HG02981 (cell line): ENCODE measurements around the gene ADCY5.

Experiments
- ATAC-seq: cut with Tn5 transposase; IDR thresholded peaks from one replicate; pipeline ENCODE4 v1.9.1; 2021; ENCODE audit warnings: mild to moderate bottlenecking, moderate library complexity; ENCODE audit not compliant: unreplicated experiment

ADCY5 gene

GRCh38 chr3:123330441-123330991, 118.4 kb downstream of the ADCY5 start:
- no peak for ATAC-seq

DNA sequence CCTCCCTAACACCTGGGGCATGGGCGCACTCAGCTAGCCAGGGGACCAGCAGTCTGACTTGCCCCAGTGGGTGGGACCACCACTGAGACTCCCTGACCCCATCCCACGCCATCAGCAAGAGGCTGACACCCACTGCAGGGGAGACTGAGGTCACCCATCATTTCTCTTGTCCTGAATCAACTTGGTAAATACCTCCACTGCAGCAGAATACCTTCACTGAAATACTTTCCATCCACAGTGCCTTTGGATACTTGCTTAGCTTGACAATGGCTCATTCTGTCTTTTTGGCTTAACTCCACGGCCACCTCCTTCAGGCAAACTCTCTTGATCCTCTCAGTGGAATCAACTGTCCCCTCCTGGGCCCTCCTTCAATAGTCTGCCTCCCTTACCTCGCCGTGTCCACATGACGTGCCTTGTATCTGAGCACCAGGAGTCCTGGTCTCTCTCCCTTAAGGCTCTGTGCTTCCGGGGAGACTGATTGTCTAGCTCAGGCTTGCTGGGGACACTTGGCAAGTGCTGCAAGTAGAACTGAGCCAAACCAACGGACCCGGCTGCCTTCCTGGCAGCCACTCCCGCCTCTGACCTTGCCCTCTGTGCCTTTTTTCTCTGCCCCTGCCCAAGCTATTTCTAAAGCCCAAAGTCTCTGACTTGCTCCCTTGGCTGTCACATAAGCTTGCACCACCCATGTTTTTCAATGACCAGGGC, 119.1 kb downstream of the ADCY5 start:
- no peak for ATAC-seq

DNA sequence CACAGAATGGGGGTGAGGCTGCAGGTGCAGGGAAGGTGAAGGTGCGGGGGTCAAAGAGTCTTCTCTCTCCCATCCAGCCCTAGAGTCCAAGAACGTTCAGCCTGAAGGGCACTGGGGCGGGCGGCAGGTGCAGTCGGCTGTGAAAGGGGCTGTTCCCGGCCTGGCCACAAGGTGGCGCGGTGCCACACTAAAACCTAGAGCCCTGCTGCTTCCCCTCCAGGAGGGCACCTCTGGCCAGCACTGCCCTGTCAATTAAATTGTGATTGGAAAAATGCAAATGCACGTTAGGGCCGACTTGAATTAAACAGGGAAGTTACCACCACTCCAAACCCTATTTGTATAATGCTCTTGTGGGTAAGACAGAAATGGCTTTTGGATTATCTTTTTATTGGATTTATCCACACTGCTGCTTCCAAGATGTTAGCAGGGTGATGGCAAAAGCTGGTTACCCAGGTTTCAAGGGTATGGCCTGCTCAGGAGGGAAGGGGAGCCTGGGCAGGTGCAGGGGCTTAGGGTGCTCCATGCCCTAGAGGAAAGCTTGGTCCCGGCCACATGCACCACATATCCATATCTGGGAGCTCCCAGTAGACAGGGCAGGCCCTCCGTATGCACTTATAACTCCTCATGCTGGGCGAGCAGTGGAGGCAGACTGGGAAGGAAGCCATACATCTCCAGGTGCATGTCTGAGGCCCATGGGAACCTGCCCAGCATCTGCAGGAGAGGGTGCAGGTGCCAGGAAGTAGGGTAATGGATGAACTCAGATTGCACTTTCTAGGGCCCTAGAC, 119.8 kb downstream of the ADCY5 start:
- peak; percentile 65 for ATAC-seq

DNA sequence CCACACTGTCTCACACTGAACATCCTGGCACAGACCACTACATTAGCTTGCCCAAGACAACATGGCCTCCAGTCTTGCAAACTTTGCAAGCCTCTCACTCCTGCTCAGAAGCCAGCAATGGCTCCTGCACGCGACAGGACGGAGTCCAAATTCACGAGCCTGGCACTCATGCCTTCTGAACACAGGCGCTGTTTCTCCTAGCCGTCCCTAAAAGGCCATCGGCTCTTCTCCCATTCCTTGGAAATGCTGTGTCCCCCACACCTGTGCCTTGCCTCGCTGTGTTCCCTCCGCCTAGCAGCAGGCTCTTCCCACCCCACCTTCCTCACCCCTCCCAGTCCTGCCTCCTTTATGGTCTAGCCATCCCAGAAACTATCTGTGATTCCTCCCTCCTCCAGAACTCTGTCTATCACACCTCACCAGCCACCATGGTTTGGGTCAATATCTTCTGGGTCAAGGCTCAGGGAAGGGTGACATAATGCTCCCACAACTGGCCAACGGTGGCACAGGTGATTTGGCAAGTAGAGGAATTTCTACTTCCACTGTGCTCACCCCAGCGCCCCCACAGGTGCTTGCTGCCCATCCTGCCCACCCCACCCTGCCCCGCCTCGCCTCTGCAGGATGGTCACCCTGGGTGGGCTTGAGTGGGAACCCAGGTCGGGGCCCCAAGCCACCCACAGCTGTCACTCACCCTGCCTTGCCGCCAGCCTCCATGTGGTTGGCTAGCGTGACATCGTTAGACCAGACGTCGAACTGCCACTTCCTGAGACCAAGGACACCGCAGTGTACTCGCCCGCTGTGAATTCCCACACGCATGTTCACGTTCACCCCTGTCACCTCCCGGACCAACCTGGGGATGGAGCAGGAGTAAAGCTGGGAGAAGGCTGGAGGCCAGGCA, 120.7 kb downstream of the ADCY5 start:
- no peak for ATAC-seq

DNA sequence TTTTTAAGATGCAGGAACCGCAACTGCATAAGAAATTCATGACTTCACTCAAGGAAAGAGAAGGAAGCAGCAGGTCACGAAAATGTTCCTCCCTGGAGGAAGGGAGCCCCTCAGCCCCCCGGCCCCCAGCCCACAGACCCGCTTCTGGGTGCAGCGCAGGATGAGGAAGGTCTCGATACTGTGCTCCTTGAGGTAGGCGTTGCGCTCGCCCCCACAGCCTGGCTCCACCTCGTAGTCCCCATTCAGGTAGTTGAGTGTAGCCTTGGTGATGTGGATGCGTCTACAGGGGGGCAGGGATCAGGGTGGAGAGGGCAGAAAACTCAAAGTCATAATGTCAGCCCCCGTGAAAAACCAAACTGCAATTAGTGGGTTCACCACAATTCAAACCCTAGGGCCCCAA, 121.4 kb downstream of the ADCY5 start:
- ATAC-seq: no peak

DNA sequence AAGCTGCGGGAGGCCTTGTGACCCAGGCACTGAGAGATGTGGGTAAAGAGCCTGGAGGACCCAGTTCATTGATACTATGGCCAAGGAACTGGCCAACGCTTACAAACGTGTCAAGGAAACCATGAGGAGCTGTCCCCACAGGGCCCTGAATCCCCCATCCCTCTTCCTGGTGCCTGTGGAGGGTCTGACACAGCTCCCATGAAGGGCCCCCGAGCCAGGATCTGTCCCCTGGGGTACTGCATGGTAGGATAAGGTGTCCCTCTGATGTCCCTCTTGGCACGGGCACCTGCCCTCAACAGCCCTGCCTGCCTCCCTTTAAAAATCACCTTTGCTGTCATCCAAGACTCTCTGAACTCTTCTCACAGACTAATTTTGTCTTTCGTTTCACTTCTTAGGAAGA, 122.4 kb downstream of the ADCY5 start:
- no peak for ATAC-seq

- ATAC-seq: no peak
Measured at GRCh38 chr3:123325766-123326256, 123.1 kb downstream of the ADCY5 start.

- ATAC-seq: no peak
Measured at GRCh38 chr3:123324880-123325765, 123.8 kb downstream of the ADCY5 start.

DNA sequence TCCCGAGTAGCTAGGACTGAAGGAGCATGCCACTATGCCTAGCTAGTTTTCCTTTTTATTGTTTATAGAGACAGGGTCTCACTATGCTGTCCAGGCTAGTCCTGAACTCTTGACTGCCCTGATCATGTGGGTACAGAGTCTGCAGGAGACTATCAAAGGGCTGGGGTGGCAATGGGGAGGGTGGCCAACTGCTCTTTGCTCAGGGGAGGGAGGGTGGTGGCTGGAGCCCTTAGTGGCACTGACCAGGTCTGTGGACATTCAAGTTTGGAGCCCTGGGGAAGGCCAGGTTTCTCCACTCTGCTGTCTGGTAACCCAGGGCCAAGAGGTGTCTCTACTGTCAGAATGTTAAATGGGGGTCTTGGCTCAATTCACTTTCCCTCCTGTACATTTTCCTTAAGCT, 125.1 kb downstream of the ADCY5 start:
- ATAC-seq: no peak

DNA sequence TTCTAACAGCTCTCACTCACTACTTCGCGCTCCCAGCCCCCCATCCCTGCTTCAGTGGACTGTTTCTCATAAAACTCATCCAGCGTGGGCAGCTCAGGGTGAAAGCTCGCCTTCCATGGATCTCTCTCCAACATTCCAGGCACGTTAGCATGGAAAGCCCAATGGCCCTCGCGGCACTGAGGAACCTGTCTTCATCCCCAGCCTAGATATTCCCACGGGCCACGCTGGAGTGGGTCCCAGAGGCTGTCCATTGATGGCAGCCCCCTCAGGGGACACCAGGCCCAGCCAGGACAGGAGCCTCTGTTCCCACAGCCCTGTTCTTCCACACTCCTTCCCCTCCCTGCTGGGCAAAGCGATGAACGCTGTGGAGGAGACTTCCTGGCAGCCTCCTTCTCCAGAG, 126.0 kb downstream of the ADCY5 start:
- no peak for ATAC-seq

GRCh38 chr3:123321806-123322205, 127.1 kb downstream of the ADCY5 start:
- no peak for ATAC-seq

GRCh38 chr3:123320221-123320620, 128.7 kb downstream of the ADCY5 start:
- no peak for ATAC-seq

- ATAC-seq: no peak
Measured at GRCh38 chr3:123319760-123320159, 129.1 kb downstream of the ADCY5 start.

DNA sequence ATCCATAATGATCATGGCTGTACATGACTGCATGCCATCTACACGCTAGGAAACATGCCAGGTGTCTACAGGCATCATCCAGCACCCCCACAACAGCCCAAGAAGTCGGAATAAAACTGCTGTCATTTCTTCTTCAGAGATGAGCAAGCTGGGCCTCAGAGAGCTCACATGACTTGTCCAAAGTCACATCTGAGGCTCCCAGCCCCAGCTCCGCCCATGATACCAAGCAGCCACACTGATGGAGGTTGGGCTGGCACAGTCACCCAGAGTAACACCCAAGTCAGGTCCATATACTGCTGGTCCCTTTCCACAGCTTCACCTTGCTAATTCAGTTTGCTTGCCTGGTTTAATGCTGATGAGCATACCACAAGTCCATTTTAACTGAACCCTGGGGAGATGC, 130.5 kb downstream of the ADCY5 start:
- no peak for ATAC-seq

GRCh38 chr3:123317716-123318115, 131.2 kb downstream of the ADCY5 start:
- ATAC-seq: no peak

GRCh38 chr3:123315271-123315595, 133.7 kb downstream of the ADCY5 start:
- no peak for ATAC-seq

- ATAC-seq: no peak
Measured at GRCh38 chr3:123314359-123315270, 134.3 kb downstream of the ADCY5 start.

GRCh38 chr3:123313889-123314288, 135.0 kb downstream of the ADCY5 start:
- ATAC-seq: no peak
